ENCODE data around the gene UBR2.
"Not testable (repeated sequence)": the region's sequence is repeated elsewhere in the genome, so short reads cannot be mapped to it uniquely, and the experiment has no call there.

UBR2 gene

GRCh38 chr6:42618686-42619085 is 54.9 kb downstream of the UBR2 start:
- DNase-seq = no peak

GRCh38 chr6:42619963-42620362 is 56.1 kb downstream of the UBR2 start:
- DNase-seq = no peak

GRCh38 chr6:42624601-42625000 is 60.8 kb downstream of the UBR2 start:
- DNase-seq = no peak

- no peak for DNase-seq
These were observed 63.2 kb downstream of the UBR2 start for GRCh38 chr6:42627044-42627443.

GRCh38 chr6:42627674-42628073 is 63.8 kb downstream of the UBR2 start:
- DNase-seq = no peak

- DNase-seq = no peak
These were observed 64.8 kb downstream of the UBR2 start for GRCh38 chr6:42628604-42629003.

- no peak for DNase-seq
These were observed 66.0 kb downstream of the UBR2 start for GRCh38 chr6:42629845-42630244.

GRCh38 chr6:42637681-42638080 is 73.9 kb downstream of the UBR2 start:
- DNase-seq = no peak

- DNase-seq = no peak
These were observed 79.0 kb downstream of the UBR2 start for GRCh38 chr6:42642794-42643193.

GRCh38 chr6:42644211-42644610 is 80.4 kb downstream of the UBR2 start:
- DNase-seq = no peak

GRCh38 chr6:42652024-42652746 is 88.4 kb downstream of the UBR2 start:
- no peak for DNase-seq

- no peak for DNase-seq
These were observed 90.0 kb downstream of the UBR2 start for GRCh38 chr6:42653851-42654250.

- DNase-seq = no peak
These were observed 96.0 kb downstream of the UBR2 start for GRCh38 chr6:42659806-42660205.

GRCh38 chr6:42661540-42662153 is 97.8 kb downstream of the UBR2 start:
- peak; percentile 88 for DNase-seq

GRCh38 chr6:42664718-42665117 is 100.9 kb downstream of the UBR2 start:
- DNase-seq = no peak

GRCh38 chr6:42674368-42674767 is 110.5 kb downstream of the UBR2 start:
- DNase-seq = not testable (repeated sequence)

- DNase-seq = no peak
These were observed 111.0 kb downstream of the UBR2 start for GRCh38 chr6:42674780-42675179.

GRCh38 chr6:42679358-42679757 is 115.5 kb downstream of the UBR2 start:
- no peak for DNase-seq

- no peak for DNase-seq
These were observed 124.5 kb downstream of the UBR2 start for GRCh38 chr6:42688281-42688680.

GRCh38 chr6:42689371-42689770 is 125.5 kb downstream of the UBR2 start:
- no peak for DNase-seq

GRCh38 chr6:42690151-42690702 is 126.4 kb downstream of the UBR2 start:
- DNase-seq = no peak

- DNase-seq = no peak
These were observed 127.0 kb downstream of the UBR2 start for GRCh38 chr6:42690872-42691271.

GRCh38 chr6:42692137-42692911 is 128.5 kb downstream of the UBR2 start:
- DNase-seq = no peak
